ENCODE measurements around the gene CACUL1. TPM values are rescaled to one million over a fixed set of nuclear protein-coding genes. Genes with fewer than 3 reads are reported as not detected.

CACUL1 gene
- total and polyA plus RNA-seq, 2 donors (not counting 3 experiments of a cell fraction or from before 2014, with no cell fraction given), result 6.0 to 35.1 TPM

GRCh38 chr10:118764195-118764594 is 9.4 kb upstream of the CACUL1 start:
- CTCF ChIA-PET, result no interaction called here
- DNase-seq (ENCODE audit: low read depth, low spot score), result no peak
- no peak for FAIRE-seq

More at GRCh38 chr10:118764195-118764594, 9.4 kb upstream of the CACUL1 start:
- no peak overlapping the region for H2AFZ ChIP-seq (ENCODE audit: low read depth, low read length)
- no peak overlapping the region for H3K4me2 ChIP-seq (ENCODE audit: insufficient read depth, low read length)
- no TSS peak for BruUV-seq (replicated peaks)
- H3K36me3 ChIP-seq (ENCODE audit: control insufficient read depth in 2 of 2, extremely low read depth in 1 of 2, insufficient read depth in 2 of 2, low read length in 2 of 2), result no peaks in the 10 kb centered on the region
- intact Hi-C loops (cut with micrococcal nuclease) (no loop called here), dilution Hi-C loops (cut with MboI; ENCODE audit: extremely low pct_ligation_motif_present, low sequenced_read_pairs) (no loop called here)
- H3K9me1 ChIP-seq (replicated peaks; ENCODE audit: control insufficient read depth, extremely low read depth, insufficient read depth, low read length), result no peaks in the 10 kb centered on the region
- H3K79me2 ChIP-seq (ENCODE audit: control insufficient read depth, insufficient read depth, low read length), result no peaks in the 10 kb centered on the region
- H3K27me3 ChIP-seq (ENCODE audit: control insufficient read depth in 2 of 2, insufficient read depth in 2 of 2, low read length in 2 of 2), result peaks cover 2 to 8% of the 10 kb centered on the region in 2 experiments
- no peak overlapping the region for H3K4me3 ChIP-seq (replicated peaks in 1 of 3; ENCODE audit: insufficient read depth in 1 of 3, low read depth in 1 of 3, low read length in 3 of 3)
- H4K20me1 ChIP-seq (replicated peaks; ENCODE audit: control insufficient read depth, extremely low read depth, insufficient read depth, low read length), result no peaks in the 10 kb centered on the region
- H3K4me1 ChIP-seq (ENCODE audit: control insufficient read depth, extremely low read depth, insufficient read depth, low read length), result no peaks in the 10 kb centered on the region
- no peak overlapping the region for H3K9ac ChIP-seq (replicated peaks; ENCODE audit: extremely low read depth, insufficient read depth, low read length)
- POLR2A ChIA-PET, result no interaction called here
- TF ChIP-seq MAX (IDR thresholded peaks at IDR 0.05; ENCODE audit: insufficient read depth, insufficient read length) (no peak), JUN (IDR thresholded peaks at IDR 0.05; ENCODE audit: borderline replicate concordance, insufficient read depth, insufficient read length, low read depth) (no peak), FOS (IDR thresholded peaks at IDR 0.05; ENCODE audit: borderline replicate concordance, insufficient read depth, low read length) (no peak), GATA2 (IDR thresholded peaks at IDR 0.05; ENCODE audit: insufficient read depth, insufficient read length, low read depth, low read length) (no peak), POLR2AphosphoS5 (IDR thresholded peaks at IDR 0.05; ENCODE audit: insufficient read depth, low read depth, low read length) (no peak), POLR2A (IDR thresholded peaks at IDR 0.05; ENCODE audit: low read depth, low read length) (no peak), CTCF (IDR thresholded peaks at IDR 0.05; ENCODE audit: extremely low read depth in 1 of 2, insufficient read depth in 1 of 2, low read depth in 1 of 2, low read length in 2 of 2) (no peak), EZH2 (IDR thresholded peaks at IDR 0.05; ENCODE audit: borderline replicate concordance, low read depth, low read length, severe bottlenecking) (no peak), MYC (IDR thresholded peaks at IDR 0.05; ENCODE audit: low read depth, low read length) (no peak)
- no peaks in the 10 kb centered on the region for H3K9me3 ChIP-seq (replicated peaks; ENCODE audit: control insufficient read depth, insufficient read depth, low read length)
- H3K27ac ChIP-seq (ENCODE audit: insufficient read depth, low read depth, low read length), result no peak overlapping the region
